Nasal cavity respiratory epithelium epithelial cell of viscerocranial mucosa (primary cell): ENCODE data around the gene EFHC2. TPM values are rescaled to one million over a fixed set of nuclear protein-coding genes. Genes with fewer than 3 reads are reported as not detected.

Experiments
- total RNA-seq: library from RNA; depleted of rRNA; stranded (reverse); fragments of >200 nt; gene quantifications from 2 replicates; pipeline ENCODE4 v1.2.3, GENCODE V29; 2014

The EFHC2 gene
- under 0.01 and 0.36 TPM in 2 replicates for total RNA-seq

DNA sequence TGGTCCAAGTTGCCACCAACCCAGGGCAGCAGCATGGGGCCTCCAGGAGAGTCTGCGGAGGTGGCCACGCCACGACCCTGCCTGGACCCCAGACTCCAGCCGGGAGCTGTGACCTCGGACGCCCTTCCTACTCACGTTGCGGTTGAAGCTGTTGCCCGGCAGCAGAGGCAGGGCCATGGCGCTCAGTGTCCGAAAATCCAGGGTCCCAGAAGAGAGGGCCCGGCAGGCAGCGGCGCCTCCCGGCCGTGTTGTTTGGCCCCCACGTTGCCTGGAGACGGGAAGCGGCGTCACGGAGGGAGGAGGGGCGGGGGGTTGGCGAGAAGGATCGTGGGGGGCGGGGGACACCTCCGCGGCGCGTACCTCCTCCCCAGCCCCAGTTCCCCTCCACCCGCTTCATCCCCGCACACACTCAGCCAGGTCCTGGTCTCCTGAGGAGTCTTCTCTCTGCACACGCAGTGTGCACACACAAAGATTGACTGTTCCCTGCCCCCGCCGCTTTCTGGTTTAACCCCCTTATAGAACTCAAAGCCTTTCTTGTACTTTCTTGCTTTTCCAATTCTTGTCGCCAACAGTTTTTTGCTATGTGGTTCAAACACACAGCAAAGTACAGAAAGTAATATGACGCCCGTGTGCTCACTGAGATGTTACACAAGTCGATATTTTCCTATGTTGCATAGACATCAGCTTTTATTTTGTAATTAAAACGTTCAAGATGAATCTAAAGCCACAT, at the start of gene EFHC2:
EFHC2 (minus strand) TSS at position 261 of the 730 bp plus-strand sequence; CDS start at position 177, 84 bp downstream.

Other genes starting within 250 kb of the EFHC2 start
- 10.9 and 14.5 TPM in 2 replicates for gene FUNDC1, start 199.2 kb upstream of the EFHC2 start, total RNA-seq